Tibial nerve (tissue), 4 donors: ENCODE measurements around the gene TGFA. TPM values are rescaled to one million over a fixed set of nuclear protein-coding genes. Genes with fewer than 3 reads are reported as not detected.

ENCODE experiments used
- DNase-seq, 2 donors: peaks; one replicate each; pipeline ENCODE4 v3.0.0-alpha.2; 2019; ENCODE audit warnings: low spot score in 2 of 2
- H3K27ac ChIP-seq, 4 donors: fragments of 200-600 bp; sonication (generic) in 3 of 4; one replicate each; pipeline ENCODE4 v1.5.1; 2017 to 2019; ENCODE audit warnings: mild to moderate bottlenecking in 1 of 4
- H3K27me3 ChIP-seq, 2 donors: fragments of 200-600 bp; sonication (generic) in 1 of 2; one replicate each; pipeline versions ENCODE4 v1.5.1 to v1.6.0; 2017 to 2019
- H3K36me3 ChIP-seq, 3 donors: fragments of 200-600 bp; sonication (generic); one replicate each; pipeline ENCODE4 v1.5.1; 2018 to 2019
- H3K4me1 ChIP-seq, 4 donors: fragments of 200-600 bp; sonication (generic) in 3 of 4; one replicate each; pipeline ENCODE4 v1.5.1; 2017 to 2019
- H3K4me3 ChIP-seq, 4 donors: fragments of 200-600 bp; sonication (generic) in 3 of 4; one replicate each; pipeline ENCODE4 v1.5.1; 2017 to 2019; ENCODE audit warnings: mild to moderate bottlenecking in 1 of 4, moderate library complexity in 1 of 4
- H3K9me3 ChIP-seq, 4 donors: fragments of 200-600 bp; sonication (generic) in 3 of 4; one replicate each; pipeline ENCODE4 v1.5.1; 2017 to 2019
- EP300 ChIP-seq, 2 donors: sonication (generic); formaldehyde crosslinking; IDR thresholded peaks; one replicate each; pipeline ENCODE4 v1.6.1; 2017; ENCODE audit warnings: antibody characterized with exemption in 2 of 2, mild to moderate bottlenecking in 1 of 2
- POLR2A ChIP-seq, 2 donors: fragments of 450-650 bp; IDR thresholded peaks; one replicate each; pipeline ENCODE4 v1.6.1; 2017; ENCODE audit warnings: antibody characterized with exemption in 2 of 2, mild to moderate bottlenecking in 2 of 2, moderate library complexity in 2 of 2
- WGBS, 2 donors: methylation state at CpG; one replicate each; pipeline ENCODE4 v1.1.5; 2018; 5-methylcytosine and 5-hydroxymethylcytosine counted together
- total RNA-seq, 4 donors: library from RNA; depleted of rRNA; stranded (reverse); fragments of >200 nt; gene quantifications; one replicate each; pipeline ENCODE4 v1.1.0, GENCODE V29; 2016
- TF ChIP-seq, protein P1 (sequence below), 5 experiments: fragments of 200-600 bp in 3 of 5; fragments of 450-650 bp in 2 of 5; sonication (generic) in 3 of 5; IDR thresholded peaks; one replicate each; pipeline ENCODE4 v1.5.1; 2016 to 2019; ENCODE audit warnings: antibody characterized with exemption in 5 of 5, mild to moderate bottlenecking in 3 of 5, moderate library complexity in 2 of 5

Gene TGFA
- total RNA-seq, 4 donors from 2014 or later, result 3.0 to 12.6 (median 9.6) TPM

DNA sequence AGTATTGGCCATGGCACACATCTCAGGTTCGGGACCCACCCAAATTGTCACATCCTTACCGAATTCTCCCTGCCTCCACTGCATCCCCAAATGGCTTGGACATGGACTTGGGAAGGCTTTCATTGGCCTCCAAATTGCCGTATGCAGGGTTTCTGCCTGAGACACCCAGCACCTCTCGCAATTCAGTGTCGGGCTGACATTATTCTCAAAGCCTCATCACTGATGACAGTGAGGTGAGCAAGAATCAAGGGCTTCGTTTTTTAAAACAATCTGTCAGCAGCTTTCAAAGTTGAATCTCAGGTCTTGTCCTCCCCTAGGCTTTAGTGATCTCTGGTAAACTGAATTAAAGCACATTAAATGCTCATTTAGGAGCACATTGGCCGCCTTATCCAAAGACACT lies 29.5 kb upstream of the TGFA start:
- Histone ChIP-seq H3K36me3 (no peaks in the 10 kb centered on the region), H3K27ac (no peak overlapping the region), H3K27me3 (no peaks in the 10 kb centered on the region), H3K4me1 (no peaks in the 10 kb centered on the region), H3K4me3 (no peak overlapping the region), H3K9me3 (no peaks in the 10 kb centered on the region)
- WGBS, 2 donors, result 87 to 92% methylated on average over 7 of the region's 7 CpGs
- TF ChIP-seq EP300 (IDR thresholded peaks at IDR 0.05), result no peak
- TF ChIP-seq, protein P1, sequence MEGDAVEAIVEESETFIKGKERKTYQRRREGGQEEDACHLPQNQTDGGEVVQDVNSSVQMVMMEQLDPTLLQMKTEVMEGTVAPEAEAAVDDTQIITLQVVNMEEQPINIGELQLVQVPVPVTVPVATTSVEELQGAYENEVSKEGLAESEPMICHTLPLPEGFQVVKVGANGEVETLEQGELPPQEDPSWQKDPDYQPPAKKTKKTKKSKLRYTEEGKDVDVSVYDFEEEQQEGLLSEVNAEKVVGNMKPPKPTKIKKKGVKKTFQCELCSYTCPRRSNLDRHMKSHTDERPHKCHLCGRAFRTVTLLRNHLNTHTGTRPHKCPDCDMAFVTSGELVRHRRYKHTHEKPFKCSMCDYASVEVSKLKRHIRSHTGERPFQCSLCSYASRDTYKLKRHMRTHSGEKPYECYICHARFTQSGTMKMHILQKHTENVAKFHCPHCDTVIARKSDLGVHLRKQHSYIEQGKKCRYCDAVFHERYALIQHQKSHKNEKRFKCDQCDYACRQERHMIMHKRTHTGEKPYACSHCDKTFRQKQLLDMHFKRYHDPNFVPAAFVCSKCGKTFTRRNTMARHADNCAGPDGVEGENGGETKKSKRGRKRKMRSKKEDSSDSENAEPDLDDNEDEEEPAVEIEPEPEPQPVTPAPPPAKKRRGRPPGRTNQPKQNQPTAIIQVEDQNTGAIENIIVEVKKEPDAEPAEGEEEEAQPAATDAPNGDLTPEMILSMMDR (IDR thresholded peaks at IDR 0.05), result no peak
- no peak for TF ChIP-seq POLR2A (IDR thresholded peaks at IDR 0.05)
- DNase-seq, result no peak

DNA sequence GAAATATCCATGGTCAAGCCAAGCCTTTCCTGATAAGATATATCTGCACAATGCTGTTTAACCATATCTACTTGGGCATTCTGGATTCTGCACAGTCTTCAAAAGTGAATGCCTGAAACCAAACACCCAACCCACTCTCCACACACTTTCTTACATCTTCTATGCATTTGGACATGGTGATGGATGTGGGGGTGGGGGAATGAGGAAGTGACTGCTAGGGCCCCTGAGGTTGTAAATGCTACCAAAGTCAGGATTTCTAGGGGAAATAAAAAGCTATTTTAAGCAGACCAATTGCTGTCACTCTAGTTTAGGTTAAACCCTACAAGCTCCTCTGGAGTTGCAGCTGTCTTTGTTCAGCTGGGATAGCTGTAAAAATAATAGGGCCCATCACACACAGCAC lies 26.7 kb upstream of the TGFA start:
- Histone ChIP-seq H3K36me3 (no peaks in the 10 kb centered on the region), H3K4me3 (no peak overlapping the region), H3K27me3 (no peaks in the 10 kb centered on the region), H3K27ac (no peak overlapping the region), H3K4me1 (no peaks in the 10 kb centered on the region), H3K9me3 (no peaks in the 10 kb centered on the region)
- TF ChIP-seq EP300 (IDR thresholded peaks at IDR 0.05), result no peak
- TF ChIP-seq, protein P1 (IDR thresholded peaks at IDR 0.05), result no peak
- no peak for TF ChIP-seq POLR2A (IDR thresholded peaks at IDR 0.05)
- no peak for DNase-seq

DNA sequence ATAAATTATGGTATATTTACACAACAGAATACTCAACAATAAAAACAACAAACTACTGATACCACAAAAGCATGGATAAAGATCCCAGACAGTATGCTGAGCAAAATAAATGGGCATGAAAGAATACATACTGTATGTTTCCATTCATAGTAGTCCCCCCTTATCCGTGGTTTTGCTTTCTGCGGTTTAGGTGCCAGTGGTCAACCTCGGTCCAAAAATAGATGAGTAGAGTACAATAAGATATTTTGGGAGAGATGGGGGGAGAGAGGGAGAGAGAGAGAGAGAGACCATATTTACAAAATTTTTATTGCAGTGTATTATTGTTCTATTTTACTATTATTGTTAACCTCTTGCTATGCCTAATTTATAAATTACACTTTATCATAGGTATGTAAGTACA lies 21.0 kb upstream of the TGFA start:
- TF ChIP-seq POLR2A (IDR thresholded peaks at IDR 0.05), result no peak
- TF ChIP-seq EP300 (IDR thresholded peaks at IDR 0.05), result no peak
- TF ChIP-seq, protein P1 (IDR thresholded peaks at IDR 0.05), result no peak
- H3K36me3 ChIP-seq, result no peaks in the 10 kb centered on the region
- DNase-seq, result no peak
- no peak overlapping the region for H3K27ac ChIP-seq
- no peaks in the 10 kb centered on the region for H3K9me3 ChIP-seq
- H3K27me3 ChIP-seq, result no peaks in the 10 kb centered on the region
- WGBS, 2 donors, result 79 to 85% methylated on average over 3 of the region's 3 CpGs
- H3K4me1 ChIP-seq, result no peaks in the 10 kb centered on the region
- H3K4me3 ChIP-seq, result no peak overlapping the region

DNA sequence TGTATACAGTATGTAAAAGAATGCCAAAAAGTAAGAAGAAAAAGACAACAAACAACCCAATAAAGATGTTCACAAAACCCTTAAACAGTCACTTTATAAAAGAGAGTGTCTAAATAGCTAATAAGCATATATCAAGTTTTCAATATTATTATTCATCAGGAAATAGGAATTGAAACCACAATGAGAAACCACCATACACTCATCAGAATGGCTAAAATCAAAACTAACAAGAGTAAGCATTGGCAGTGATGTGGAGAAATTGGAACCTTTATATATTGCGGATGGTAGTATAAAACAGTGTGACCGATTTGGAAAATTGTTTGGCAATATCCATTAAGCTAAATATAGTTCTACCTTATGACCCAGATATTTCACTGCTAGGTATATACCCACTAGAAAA lies 20.5 kb upstream of the TGFA start:
- no peaks in the 10 kb centered on the region for H3K27me3 ChIP-seq
- H3K4me1 ChIP-seq, result no peaks in the 10 kb centered on the region
- TF ChIP-seq EP300 (IDR thresholded peaks at IDR 0.05) (no peak), POLR2A (IDR thresholded peaks at IDR 0.05) (no peak)
- TF ChIP-seq, protein P1 (IDR thresholded peaks at IDR 0.05), result no peak
- WGBS, 2 donors, result 89 to 94% methylated on average over 2 of the region's 2 CpGs
- H3K27ac ChIP-seq, result no peak overlapping the region
- no peaks in the 10 kb centered on the region for H3K9me3 ChIP-seq
- H3K4me3 ChIP-seq, result no peak overlapping the region
- no peak for DNase-seq
- no peaks in the 10 kb centered on the region for H3K36me3 ChIP-seq

DNA sequence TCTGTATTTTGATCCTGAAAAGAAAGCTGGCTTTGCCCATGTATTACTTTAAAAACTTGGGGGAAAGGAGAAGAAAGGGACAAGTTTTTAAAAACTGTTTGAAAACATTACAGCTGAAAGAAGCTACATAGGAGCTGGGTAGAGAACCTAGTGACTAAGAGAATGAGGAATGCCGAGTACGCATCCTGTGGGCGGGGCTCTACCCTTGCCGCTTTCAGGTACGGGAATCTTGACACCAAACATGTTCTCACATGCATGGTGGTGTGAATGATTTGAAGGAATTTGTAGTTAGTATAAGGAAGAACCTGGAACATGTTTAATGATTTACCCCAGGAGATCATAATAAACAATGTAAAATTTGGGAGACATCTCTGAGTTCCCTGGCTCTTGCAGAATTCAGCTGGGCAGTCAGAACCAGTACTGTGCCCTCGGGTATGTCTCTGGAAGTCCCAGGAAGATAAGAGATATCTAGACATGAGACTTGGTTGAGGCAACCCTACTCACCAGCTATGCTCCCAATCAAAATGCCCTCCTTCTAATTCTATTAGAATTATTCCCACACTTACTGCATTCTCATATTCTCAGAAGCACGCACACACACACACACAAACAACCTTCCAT lies 16.5 kb upstream of the TGFA start:
- Histone ChIP-seq H3K27me3 (no peaks in the 10 kb centered on the region), H3K4me1 (no peaks in the 10 kb centered on the region), H3K27ac (no peak overlapping the region), H3K9me3 (no peaks in the 10 kb centered on the region), H3K36me3 (no peaks in the 10 kb centered on the region), H3K4me3 (no peak overlapping the region)
- DNase-seq, result no peak
- 71 to 76% methylated on average over 7 of the region's 7 CpGs for WGBS, 2 donors
- TF ChIP-seq, protein P1 (IDR thresholded peaks at IDR 0.05), result no peak
- no peak for TF ChIP-seq EP300 (IDR thresholded peaks at IDR 0.05)
